GM21447 (cell line): ENCODE data around the gene CLHC1.
"Not testable (repeated sequence)": the region's sequence is repeated elsewhere in the genome, so short reads cannot be mapped to it uniquely, and the experiment has no call there.

ENCODE experiments used
- ATAC-seq: cut with Tn5 transposase; IDR thresholded peaks from one replicate; pipeline ENCODE4 v1.9.1; 2021; ENCODE audit not compliant: unreplicated experiment

The CLHC1 gene

DNA sequence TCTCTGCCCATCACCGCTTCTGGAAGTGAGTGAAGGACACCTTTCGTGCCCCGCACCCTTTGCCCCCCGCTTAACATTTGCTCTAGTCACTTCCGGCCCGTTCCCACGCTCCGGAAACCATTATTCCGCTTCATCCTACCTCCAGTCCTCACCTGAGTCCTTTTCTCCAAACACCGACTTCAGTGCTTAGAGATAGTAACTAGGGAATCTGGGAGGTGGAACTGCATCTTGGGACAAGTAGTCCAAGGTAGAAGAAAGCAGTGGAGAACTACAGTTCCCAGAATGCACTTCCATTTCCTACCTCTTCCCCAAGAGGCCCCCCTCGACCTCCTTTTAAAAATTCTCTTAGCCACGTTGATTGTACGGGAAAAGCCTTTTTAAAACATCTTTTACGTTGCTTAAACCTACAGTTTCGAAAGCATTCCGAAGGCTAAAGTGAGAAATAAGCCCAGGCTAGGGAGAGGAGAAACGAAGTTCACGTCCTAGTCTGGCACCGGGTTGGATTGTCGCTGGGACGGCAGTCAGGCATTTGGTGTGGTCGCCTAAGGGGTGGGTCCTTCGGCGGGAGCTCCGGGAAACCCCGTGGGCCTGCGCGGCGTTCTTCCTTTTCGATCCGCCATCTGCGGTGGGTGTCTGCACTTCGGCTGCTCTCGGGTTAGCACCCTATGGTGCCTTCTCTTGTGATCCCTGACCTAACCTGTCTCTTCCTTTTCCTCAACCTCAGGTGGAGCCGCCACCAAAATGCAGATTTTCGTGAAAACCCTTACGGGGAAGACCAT lies at the start of gene CLHC1, which contains the start of gene RPS27A:
TSS of gene CLHC1 (minus strand) at position 210 of the 779 bp plus-strand sequence. CDS start 9,882 bp downstream, outside the sequence.
TSS of gene RPS27A (plus strand) at position 605 of the 779 bp plus-strand sequence. CDS start at position 742, 137 bp downstream.
- peak; percentile 96 for ATAC-seq

DNA sequence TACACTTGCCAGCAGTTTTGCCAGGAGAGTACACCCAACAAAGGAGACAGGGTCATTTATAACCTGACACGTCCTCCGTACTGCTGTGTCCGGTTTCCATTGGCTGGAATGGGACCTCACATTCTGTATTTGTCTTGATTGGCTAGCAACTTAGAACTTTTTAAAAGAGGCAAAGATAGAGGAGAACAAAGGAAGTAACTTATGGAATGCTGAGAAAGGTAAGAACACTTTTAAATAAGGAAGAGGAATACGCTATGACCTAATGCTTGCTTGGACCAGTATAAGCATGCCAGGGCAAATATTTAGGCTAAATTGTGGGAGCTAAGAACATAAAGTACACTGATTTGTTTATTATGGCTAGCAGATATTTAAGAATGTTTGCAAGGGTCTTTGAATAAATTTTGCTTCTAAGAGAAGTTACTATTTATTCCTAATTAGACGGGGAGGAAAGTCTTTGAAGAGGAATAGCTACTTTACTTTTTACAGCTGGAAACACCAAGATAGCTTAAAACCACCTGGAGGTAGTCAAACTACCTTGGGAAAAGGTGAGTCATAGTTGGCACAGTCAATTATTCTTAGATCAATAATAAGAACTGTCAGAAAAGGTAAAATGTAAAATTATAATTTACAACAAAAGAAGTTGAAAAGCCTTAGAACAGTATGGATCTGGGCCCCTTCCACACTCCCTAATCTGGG lies 48.9 kb upstream of the CLHC1 start:
- not testable (repeated sequence) for ATAC-seq

DNA sequence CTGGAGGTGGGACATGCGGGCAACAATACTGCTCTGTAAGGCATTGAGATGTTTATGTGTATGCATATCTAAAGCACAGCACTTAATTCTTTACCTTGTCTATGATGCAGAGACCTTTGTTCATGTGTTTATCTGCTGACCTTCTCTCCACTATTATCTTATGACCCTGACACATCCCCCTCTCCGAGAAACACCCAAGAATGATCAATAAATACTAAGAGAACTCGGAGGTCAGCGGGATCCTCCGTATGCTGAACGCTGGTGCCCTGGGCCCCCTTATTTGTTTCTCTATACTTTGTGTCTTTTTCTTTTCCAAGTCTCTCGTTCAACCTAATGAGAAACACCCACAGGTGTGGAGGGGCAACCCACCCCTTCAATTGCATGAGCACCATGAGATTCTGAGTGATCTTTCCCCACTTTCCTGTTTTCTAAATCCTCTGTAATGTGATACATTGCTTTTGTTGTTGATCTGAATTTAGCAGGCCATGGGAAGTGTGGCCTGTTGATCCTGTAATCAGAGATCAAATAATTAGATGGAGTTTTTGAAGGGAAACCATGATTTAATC lies 47.8 kb upstream of the CLHC1 start:
- not testable (repeated sequence) for ATAC-seq

DNA sequence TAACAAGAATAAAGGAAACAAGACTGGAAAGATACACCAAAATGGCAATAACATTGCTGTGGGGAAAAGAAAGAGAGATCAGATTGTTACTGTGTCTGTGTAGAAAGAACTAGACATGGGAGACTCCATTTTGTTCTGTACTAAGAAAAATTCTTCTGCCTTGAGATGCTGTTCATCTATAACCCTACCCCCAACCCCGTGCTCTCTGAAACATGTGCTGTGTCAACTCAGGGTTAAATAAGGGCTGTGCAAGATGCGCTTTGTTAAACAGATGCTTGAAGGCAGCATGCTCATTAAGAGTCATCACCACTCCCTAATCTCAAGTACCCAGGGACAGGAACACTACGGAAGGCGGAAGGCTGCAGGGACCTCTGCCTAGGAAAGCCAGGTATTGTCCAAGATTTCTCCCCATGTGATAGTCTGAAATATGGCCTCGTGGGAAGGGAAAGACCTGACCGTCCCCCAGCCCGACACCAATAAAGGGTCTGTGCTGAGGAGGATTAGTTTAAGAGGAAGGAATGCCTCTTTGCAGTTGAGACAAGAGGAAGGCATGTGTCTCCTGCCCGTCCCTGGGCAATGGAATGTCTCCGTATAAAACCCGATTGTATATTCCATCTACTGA lies 47.2 kb upstream of the CLHC1 start:
- not testable (repeated sequence) for ATAC-seq

DNA sequence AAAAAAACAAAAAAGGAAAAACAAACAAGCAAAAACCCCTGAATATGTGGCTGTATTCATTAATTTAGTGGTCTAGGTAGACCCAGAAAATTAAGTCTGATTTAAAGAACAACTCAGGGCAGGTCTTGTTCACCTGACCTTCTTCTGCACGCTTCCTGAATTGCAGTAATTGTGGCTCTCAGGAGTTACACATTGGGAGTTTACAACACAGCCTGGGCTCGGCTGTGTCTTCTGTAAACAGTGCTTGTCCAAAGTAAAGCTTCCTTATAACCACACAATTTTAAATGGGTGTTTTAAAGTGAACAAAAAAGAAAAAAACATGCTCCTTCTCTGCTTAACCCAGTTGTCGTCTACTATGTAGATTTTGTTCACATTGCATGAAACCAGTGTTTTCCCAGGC lies 45.2 kb upstream of the CLHC1 start:
- ATAC-seq: no peak

DNA sequence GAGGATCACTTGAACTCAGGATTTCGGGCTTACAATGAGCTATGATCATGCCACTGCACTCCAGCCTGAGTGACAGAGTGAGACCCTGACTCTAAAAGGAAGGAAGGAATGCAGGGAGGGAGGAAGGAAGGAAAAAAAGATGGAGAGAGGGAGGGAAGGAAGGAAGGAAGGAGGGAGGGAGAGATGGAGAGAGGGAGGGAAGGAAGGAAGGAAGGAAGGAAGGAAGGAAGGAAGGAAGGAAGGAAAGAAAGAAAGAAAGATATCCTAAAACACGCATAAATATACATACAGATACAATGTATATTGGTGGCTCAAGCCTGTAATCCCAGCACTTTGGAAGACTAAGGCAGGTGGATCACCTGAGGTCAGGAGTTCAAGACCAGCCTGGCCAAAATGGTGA lies 42.3 kb upstream of the CLHC1 start:
- ATAC-seq: not testable (repeated sequence)

DNA sequence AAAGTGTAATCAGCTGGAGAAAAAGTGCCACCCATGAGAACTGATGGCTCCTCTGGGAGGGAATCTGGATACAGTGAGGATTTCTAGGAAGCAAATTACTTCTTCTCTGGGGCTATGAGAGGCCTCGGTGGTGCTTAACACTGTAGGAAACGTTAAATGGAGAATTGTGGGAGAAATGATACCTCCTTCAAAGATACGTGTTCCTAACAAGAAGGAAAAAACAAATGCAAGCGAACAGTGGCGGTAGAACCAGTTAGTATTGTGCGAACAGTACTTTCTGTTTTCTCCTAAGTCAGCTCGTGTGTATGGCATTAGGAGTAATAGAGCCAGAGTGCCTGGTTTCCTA lies 37.5 kb upstream of the CLHC1 start:
- ATAC-seq: no peak

DNA sequence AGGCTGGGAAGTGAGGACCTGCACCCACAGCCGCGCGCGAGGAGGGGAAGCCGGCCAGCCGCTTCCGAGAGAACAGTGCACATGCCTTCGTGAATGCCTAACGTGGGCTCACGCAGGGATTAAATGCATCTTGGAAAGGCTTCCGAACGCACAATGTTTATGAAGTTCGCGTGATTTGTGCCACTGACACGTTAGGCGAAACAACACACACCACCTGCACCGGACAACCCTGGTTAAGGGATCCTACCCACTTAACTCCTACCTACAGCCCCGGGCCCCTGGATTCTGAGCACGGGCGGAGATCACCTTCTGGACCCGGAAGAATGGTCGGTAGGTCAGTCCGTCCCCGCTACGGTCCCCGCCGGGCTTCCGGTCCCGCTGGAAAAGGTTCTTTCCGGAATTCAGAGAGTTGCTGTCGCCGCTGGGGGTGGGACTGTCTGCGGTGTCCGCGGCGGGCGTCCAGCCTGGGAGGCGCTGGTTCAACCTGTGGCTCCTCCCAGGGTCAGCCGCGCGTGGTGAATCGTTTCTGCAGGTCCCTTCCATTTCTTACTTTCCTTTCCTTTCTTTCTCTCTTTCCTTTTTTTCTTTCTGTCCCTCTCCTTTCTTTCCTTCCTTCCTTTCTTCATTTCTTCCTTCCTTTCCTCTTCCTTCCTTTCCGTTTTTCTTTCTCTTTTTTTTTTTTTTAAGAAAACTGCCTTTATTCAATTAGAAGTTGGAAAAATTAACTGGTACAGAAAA lies 37.0 kb upstream of the CLHC1 start, which contains the start of gene MTIF2:
TSS of gene MTIF2 (minus strand) at position 325 of the 738 bp plus-strand sequence. CDS start 5,373 bp downstream, outside the sequence.
- ATAC-seq: peak; percentile 97

DNA sequence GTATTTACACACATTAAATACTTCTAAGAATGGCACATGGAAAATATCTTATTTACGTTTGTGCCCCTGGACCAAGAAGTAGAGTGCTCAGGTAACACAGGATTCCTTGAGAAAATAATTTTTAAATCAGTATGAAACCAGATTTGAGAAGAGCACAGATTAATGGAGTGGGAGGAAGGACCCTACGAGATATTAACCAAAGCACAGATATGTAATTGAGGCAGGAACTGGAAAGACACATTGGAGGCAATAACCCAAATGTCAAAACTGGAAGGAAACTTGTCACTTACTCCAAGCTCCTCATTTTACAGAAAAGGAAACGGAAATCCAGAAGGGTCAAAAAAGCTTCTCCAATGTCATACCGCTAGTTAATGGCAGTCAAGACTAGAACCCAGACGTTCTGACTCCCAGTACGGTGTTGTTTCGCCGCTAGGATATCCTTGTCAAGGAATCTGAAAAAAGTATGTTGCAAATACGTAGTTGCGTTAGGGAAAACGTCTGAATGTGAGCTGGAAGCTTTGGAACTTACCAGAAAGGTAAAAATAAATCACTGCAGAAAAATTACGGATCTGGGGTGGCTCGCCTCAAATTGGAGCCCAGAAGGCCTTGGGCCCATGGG lies 36.3 kb upstream of the CLHC1 start:
- ATAC-seq: no peak

DNA sequence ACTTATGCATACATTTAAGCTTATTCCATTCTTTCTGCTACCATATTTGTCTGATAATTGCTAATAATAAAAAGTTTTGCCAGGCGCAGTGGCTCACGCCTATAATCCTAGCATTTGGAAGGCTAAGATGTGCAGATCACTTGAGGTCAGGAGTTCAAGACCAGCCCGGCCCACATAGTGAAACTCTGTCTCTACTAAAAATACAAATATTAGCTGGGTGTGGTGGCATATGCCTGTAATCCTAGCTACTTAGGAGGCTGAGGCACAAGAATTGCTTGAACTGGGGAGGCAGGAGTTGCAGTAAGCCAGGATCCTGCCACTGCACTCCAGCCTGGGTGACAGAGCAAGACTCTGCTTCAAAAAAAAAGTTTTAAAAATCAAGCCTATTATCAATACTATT lies 27.5 kb upstream of the CLHC1 start:
- not testable (repeated sequence) for ATAC-seq

DNA sequence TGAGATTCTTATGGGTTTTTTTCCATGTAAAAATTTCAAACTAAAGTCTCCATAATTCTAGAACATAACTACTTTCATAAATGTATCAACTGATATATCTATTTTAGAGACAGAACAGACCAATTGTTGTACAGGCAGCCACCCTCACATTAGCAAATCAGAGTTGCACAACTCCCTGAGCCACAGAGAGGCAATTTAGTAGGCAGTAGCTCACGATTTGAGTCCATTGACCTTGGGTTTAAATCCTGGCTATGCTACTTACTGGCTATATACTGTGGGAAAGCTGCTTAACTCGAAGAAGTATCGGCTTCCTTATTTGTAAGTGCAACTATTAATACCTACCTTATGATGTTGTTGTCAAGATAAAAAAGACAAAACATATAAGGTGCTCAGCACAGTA lies 20.7 kb upstream of the CLHC1 start:
- no peak for ATAC-seq

DNA sequence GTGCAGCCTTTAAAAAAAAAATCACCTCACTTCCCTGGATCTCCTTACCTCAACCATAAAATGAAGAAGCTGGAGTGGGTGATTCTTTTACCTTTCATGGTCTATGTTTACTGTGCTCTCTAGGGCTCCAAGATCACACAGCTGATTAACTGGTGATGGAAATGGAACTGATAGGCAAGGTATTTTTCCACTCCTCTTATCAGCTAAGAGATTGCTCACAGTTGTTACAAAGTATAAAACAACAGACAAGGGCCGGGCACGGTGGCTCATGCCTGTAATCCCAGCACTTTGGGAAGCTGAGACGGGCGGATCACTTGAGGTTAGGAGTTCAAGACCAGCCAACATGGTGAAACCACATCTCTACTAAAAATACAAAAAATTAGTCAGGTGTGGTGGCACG lies 14.9 kb upstream of the CLHC1 start:
- no peak for ATAC-seq

DNA sequence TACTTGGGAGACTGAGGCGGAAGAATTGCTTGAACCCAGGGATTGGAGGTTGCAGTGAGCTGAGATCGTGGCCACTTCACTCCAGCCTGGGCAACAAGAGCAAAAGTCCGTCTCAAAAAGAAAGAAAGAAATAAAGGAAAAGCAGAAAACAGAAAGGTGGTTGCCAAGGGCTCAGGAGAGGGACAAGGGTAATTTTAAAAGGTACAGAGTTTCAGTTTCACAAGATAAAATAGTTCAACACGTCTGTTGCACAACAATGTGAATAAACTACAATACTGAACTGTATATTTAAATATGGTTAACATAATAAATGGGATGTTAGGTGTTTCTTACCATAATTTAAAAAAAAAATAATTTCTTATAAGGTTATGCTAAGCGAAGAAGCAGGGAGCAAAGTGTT lies 13.3 kb upstream of the CLHC1 start:
- no peak for ATAC-seq

DNA sequence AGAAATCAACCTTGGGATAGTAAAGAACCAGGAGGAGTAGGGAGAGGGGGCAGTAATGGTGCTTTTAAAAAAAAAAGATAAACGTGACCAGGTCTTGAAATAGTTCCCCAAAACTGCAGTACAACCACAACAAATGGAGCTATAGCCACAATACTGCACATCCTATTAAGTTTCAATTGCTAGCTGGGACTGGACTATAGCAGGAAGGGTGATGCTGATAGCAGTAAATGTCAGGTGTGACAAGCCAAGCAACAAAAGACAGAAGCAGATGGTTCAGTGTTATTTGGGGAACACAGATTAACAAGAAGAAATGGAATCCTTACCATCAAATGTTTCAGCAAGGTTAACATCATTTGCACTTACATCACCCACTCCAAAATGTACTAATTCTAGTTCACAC lies 10.5 kb upstream of the CLHC1 start:
- no peak for ATAC-seq

DNA sequence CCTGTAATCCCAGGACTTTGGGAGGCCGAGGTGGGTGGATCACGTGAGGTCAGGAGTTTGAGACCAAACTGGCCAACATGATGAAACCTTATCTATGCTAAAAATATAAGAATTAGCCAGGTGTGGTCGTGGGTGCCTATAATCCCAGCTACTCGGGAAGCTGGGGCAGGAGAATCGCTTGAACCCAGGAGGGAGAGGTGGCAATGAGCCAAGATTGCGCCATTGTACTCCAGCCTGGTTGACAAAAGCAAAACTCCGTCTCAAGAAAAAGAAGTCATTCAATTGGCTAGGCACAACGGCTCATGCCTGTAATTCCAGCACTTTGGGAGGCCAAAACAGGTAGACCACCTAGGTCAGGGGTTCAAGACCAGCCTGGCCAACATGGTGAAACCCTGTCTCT lies 9.5 kb upstream of the CLHC1 start:
- ATAC-seq: not testable (repeated sequence)

DNA sequence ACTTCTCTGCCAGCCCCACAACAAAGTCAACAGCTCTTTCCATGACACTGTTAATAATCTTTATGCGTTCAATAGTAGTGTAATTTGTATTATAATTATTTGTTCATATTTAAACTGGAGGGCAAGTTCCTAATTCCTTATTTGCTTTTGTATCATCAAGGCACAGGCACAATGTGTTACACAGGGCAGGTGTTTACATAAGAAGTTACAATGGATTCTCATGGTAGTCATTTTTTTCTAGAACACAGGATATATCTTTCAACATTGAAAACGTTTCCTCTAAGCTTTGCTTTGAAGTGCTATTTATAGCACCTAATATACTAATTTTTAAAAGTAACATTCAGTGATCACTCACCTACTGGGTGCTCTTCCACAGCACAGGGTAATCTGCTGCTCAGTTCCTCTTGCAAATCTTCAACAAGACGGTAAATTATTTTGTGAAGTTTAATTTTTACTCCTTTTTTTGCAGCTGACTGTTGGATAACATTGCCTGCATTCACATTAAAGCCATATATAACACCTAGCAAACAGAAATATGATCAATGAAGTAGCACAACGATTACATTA lies 7.6 kb upstream of the CLHC1 start:
- no peak for ATAC-seq

DNA sequence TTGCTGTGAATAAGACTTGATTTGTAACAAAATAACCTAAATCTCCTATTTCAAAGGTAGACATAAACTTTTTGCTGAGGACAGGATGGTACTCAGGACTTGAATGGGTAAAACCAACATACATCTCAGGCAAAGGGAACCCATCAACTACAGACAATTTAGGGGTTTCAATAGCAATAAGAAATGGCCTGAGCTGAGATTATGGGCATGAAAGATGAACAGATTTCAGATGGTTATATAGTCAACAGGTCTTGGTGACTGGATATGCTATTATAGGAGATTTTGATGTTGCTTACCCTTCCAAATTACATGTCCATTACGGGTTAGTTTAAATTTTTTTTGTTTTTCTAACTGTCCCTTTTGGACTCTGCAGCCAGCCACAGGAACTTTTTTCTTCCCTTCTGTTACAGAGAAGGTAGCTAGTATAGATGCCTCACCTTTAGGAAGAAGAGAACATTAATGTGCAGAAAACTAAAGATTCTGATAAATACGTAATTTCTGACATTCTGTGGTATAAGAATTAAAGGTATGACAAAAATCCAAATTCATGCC lies 5.0 kb upstream of the CLHC1 start:
- ATAC-seq: no peak

DNA sequence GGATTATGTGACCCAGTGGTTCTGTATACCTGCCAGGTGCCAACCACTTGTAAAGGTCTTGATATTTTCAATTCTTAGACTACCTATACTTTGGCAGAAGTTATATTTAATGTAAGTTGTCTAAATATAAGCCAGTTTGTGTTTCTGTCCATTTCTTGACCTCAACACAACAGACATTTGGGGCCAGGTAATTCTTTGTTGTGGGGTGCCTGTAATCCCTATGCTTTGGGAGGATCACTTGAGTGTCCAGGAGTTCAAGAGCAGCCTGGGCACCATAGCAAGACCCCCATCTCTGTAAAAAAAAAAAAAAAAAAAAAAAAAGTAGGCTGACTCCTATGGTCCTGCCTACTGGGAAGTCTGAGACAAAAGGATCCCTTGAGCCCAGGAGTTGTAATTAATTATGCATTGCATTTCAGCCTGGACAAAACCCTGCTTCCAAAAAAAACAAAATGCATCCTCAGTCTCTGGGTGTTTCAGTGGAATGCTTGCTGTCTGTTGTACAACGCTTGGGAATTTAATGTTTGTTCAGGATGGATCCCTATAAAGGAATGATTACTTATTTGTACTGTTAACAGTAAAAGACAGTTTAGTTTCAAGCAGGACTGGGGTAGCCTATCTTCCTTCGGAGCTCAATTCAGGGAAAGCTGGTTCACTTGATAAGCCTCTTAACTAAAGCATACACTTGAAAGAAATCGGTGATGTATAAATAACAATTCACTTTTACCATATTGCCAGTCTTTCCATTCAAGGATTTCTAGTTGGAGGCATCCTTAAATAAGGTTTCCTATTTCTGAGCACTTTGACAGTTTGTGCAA lies 3.8 kb upstream of the CLHC1 start:
- ATAC-seq: no peak

DNA sequence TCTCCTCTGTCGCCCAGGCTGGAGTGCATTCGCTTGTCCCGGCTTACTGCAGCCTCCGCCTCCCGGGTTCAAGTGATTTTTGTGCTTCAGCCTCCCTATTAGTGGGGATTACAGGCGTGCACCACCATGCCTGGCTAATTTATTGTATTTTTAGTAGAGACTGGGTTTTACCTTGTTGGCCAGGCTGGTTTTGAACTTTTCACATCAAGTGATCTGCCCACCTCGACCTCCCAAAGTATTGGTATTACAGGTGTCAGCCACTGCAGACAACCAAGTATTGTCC lies 1.5 kb upstream of the CLHC1 start:
- no peak for ATAC-seq
